NCI-H2196 (cell line): ENCODE data around the gene ATG7.

Source experiments
- DNase-seq: peaks from one replicate; lab custom pipeline; 2025; ENCODE audit not compliant: unreplicated experiment; lab: John Stamatoyannopoulos, UW

The ATG7 gene

GRCh38 chr3:11549580-11550140 is 277.5 kb downstream of the ATG7 start:
- DNase-seq = no peak

GRCh38 chr3:11551036-11551435 is 278.8 kb downstream of the ATG7 start:
- no peak for DNase-seq

GRCh38 chr3:11552289-11553264 is 280.4 kb downstream of the ATG7 start:
- no peak for DNase-seq

GRCh38 chr3:11553436-11554235 is 281.4 kb downstream of the ATG7 start:
- no peak for DNase-seq

GRCh38 chr3:11554236-11554610 is 282.0 kb downstream of the ATG7 start:
- DNase-seq = no peak

- DNase-seq = no peak
These were observed 282.5 kb downstream of the ATG7 start for GRCh38 chr3:11554666-11555065.

- no peak for DNase-seq
These were observed 283.1 kb downstream of the ATG7 start for GRCh38 chr3:11555211-11555782.

GRCh38 chr3:11555881-11556633 is 283.9 kb downstream of the ATG7 start:
- DNase-seq = no peak

- no peak for DNase-seq
These were observed 284.9 kb downstream of the ATG7 start for GRCh38 chr3:11556851-11557644.

- no peak for DNase-seq
These were observed 285.8 kb downstream of the ATG7 start for GRCh38 chr3:11558002-11558401.

GRCh38 chr3:11558411-11558903 is 286.3 kb downstream of the ATG7 start:
- DNase-seq = no peak

- DNase-seq = no peak
These were observed 287.0 kb downstream of the ATG7 start for GRCh38 chr3:11558918-11559815.

- no peak for DNase-seq
These were observed 287.8 kb downstream of the ATG7 start for GRCh38 chr3:11559816-11560633.

GRCh38 chr3:11560746-11561145 is 288.5 kb downstream of the ATG7 start:
- DNase-seq = no peak

- DNase-seq = no peak
These were observed 290.2 kb downstream of the ATG7 start for GRCh38 chr3:11562277-11562881.

- no peak for DNase-seq
These were observed 291.1 kb downstream of the ATG7 start for GRCh38 chr3:11563159-11563864.

- no peak for DNase-seq
These were observed 291.6 kb downstream of the ATG7 start for GRCh38 chr3:11563865-11564185.
